ENCODE data around the gene RGS7BP.
"Not testable (repeated sequence)": the region's sequence is repeated elsewhere in the genome, so short reads cannot be mapped to it uniquely, and the experiment has no call there.

Gene RGS7BP
- 0 to 0.04 reads per million in 2 donors for total RNA-seq

DNA sequence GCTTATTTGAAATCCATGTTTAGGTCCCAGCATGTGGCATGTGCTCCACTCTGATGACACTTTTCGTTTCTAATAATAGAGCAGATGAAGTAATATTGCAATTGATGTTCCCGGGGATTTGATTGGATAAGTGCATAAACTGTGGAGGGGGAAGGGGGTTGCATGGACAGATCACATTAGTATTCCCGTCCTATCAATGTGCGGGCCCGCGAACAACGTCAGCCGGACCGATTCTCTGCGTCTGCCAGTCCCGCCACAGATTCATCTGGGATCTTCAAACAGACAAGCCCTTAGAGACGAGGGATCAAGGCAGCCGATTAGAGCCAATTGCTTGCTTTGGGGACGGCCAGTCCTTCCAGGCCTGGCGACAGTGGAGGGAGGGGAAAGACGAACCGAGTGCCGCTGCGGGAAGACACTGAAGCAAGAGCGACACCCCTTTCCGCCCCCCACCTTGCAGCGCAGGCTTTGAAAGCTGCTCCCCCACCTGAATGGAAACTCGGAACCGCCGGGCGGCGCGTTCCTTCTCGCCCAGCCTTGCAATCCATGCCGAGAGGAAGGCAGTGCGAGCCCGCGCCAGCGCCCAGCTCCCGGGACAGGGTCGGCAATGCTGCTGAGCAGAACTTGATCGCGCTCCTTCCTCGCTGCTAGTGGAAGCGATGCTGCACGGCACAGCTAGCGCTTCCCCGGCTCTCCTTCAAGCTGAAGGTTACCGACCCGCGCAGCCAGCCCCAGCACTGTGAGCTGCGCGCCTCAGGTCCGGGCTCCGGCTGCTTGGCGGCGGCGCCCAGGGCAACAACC is at the start of gene RGS7BP:
RGS7BP (plus strand) TSS at position 247 of the 798 bp plus-strand sequence. CDS start 610 bp downstream, outside the sequence.
- DNase-seq = no peak

GRCh38 chr5:64457846-64458245 is 48.0 kb upstream of the RGS7BP start:
- DNase-seq = no peak

GRCh38 chr5:64458948-64459347 is 46.9 kb upstream of the RGS7BP start:
- no peak for DNase-seq

DNA sequence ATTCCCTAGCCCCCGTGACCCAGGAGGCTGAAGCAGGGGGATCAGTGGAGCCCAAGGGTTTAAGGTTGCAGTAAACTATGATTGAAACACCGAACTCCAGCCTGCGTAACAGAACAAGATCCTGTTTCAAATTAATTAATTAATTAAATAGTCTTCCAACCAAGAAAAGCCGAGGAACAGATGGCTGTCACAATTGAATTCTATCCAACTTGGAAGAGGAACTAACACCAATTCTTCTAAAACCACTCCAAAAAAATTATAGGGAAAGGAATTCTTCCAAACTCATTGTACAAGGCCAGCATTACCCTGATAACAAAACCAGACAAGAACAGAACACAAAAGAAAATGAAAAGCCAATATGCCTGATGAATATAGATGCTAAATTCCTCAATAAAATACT is 43.4 kb upstream of the RGS7BP start:
- DNase-seq = no peak

DNA sequence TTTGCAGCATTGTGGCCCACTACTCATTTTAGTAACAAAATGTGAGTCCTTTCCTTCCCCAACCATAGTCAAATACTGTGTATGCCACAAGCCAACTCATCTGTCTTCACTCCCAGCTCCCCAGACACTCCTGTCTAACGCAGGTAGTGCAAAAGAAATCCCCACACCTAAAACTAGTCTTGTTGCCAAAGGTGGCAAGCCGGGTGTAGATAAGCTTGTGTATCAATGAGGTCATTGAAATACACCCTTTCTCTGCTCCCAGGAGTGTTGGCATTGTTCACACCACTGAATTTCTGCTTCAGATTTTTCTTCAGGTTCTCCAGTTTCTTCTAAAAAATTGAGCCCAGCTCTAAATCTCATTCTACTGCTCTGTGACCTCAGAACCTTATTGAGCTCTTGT is 19.7 kb upstream of the RGS7BP start:
- DNase-seq = no peak

- DNase-seq = no peak
Measured at GRCh38 chr5:64487283-64487682, 18.5 kb upstream of the RGS7BP start.

DNA sequence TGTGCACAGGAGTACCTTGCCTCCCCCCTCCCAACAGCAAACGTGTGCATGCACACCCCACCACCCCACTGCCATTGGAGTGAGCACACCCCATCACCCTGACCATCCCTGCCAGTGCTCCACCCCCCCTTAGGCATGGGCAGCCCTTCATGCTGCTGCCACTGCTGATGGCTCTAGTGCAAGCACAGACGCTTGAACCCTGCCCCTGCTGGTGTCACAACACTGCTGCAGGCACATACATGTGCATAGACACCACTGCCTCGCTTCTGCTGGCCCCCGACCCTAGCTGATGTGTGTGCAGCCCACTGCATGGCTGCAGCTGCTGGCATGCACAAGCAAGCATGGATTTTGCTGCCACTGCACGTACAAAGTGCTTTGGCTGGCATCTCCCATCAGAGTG is 16.0 kb upstream of the RGS7BP start:
- no peak for DNase-seq

DNA sequence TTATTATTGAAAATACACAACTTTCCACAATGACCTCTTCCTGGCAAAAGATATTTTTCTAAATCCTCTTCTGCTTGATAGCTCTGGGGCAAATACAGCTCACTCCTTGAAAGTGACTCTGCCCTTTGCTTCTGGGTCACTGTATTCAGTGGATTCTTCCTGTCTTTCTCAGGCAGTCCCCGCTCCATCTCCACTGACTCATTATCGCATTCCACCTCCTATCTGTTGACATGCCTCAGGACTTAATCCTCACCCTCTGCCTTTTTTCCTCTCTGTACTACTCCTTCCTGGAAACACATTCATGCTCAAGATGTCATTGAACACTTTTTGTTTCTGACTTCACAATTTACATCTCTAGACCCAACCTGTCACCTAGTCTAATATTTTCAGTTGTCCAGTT is 8.4 kb upstream of the RGS7BP start:
- no peak for DNase-seq

- no peak for DNase-seq
Measured at GRCh38 chr5:64502196-64502595, 3.6 kb upstream of the RGS7BP start.

DNA sequence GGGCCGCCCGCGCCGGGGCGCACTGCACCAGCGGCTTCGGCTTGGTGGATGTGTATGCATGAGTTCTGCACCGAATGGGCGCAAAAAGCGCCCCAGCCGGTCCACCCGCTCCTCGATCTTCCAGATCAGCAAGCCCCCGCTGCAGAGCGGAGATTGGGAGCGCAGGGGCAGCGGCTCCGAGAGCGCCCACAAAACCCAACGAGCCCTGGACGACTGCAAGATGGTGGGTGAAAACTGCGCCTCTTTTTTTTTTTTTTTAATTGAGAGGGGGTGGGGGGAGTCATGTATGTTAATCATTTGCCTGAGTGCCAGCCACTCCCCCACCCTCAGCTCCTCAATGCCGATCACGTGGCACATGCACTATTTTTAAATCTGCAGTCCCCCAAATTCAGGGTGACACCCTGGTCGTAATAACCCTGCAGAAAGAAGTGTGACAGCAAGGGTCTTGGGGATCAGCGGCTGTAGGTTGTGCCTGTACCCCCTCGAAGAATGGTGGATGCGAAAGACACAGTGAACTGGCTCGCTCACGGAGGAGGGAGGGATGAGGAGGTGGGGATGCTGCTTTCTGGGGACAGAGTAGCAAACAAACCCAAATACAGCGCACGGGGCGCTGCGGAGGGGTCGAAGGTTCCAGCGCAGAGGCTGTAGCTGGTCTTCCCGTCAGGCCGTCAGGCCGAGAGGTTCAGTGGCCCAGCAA is 900 bp downstream of the RGS7BP start:
- no peak for DNase-seq

DNA sequence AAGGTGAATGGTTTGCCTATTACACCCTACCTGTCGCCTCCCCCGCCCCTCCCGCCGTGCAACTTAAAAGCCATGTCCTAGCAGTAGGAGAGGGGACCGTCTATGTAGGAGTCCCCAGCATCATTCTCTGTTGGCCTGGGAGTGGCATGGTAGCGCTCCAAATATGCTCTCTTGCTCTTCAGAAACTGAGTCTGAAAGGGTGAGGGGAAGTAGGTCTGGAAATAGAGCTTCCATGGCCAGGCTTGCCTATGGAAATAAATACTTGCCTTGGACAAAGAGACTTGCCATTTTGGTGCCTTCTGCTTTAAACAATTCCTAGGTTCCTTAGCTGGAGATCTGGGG is 1.4 kb downstream of the RGS7BP start:
- DNase-seq = no peak

DNA sequence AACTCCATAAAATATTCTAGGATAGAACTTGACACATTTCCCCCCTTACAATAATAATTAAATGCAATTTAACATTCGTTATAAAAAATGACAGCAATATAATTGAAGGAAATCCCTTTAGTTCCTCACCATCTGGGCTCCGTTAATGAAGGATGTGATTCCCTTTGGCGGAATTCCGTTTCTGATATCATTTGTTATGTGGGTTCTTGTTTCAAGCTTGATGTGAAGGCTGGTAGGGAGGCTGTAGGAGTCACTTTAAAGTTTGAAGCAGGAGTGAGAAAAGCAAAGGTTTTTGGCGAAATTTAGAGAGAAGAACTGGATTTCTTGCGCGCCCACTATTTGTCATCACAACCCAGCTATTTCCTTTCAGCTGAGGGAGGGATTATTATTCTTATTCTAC is 4.0 kb downstream of the RGS7BP start:
- DNase-seq = no peak

- DNase-seq = no peak
Measured at GRCh38 chr5:64513492-64513891, 7.7 kb downstream of the RGS7BP start.

DNA sequence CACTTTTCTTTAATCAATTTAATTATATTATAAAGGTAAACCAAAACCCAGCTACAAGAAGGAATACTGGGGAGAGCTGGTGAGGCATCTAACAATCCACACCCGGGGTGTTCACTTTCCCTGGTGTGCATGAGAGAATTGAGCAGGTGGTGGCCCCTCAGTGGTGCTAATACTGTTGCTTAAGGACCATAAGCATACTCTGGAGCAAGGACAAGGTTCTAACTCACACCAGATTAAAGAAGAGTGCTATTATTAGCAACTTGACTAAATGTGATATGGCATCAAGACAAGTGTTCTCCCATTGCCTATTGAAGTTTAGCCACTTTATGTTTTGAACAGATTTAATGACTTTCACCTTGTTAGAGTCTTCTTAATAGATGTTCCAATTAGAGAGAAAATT is 8.8 kb downstream of the RGS7BP start:
- DNase-seq = no peak

- DNase-seq = no peak
Measured at GRCh38 chr5:64516216-64516615, 10.4 kb downstream of the RGS7BP start.

DNA sequence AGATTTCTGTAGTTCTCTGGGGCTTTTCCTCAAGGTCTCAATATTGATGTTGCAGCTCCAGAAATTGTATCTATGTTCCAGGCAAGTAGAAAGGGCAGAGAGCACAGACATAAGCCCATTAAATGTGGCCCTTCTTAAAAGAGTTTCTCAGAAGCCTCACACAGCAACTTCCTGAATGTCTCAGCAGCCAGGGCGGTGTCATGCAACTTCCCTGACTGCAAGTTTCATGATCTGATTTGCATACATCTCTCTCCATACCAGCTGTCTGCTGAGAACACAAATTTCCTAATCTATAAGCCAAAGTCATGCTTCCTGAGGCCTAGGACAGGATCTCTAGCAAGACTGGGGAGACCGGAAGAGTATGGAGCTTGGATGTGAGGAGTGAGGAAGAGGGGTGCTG is 13.0 kb downstream of the RGS7BP start:
- no peak for DNase-seq

GRCh38 chr5:64519263-64519662 is 13.4 kb downstream of the RGS7BP start:
- DNase-seq = no peak

DNA sequence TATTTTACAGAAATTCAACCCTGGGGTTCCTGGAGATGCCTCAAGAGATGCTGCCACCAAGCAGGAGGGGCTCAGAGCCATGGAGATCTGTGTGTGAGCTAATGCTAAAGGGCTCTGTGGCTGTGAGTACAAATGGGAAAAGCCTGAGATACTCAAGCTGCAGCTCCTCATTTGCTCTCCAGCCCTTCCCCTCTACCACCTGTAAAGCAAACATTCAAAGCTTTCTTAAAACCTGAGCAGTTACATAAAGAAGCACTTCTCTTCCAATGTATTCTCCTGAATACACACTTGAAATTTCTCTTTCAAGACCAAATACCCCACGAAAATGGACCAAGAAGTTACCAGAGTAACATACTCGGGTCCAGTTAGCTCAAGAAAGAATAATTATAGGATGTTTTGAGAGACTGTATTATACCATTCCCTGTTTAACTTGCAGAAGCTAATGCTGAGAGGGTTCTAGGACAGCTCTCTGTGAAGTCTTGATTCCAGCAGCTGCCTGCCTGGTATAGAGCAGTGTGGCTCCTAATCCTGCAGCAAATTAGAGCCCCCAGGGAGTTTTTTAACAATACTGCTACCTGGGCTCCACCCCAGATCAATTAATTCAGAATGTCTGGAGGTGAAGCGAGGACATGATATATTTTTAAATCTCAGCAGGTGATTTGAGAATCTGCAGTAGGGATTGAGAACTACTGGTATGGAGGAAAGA is 21.1 kb downstream of the RGS7BP start:
- no peak for DNase-seq

- DNase-seq = no peak
Measured at GRCh38 chr5:64530076-64530475, 24.3 kb downstream of the RGS7BP start.

GRCh38 chr5:64532212-64532611 is 26.4 kb downstream of the RGS7BP start:
- DNase-seq = no peak

GRCh38 chr5:64532657-64533056 is 26.8 kb downstream of the RGS7BP start:
- no peak for DNase-seq

- DNase-seq = no peak
Measured at GRCh38 chr5:64534033-64534432, 28.2 kb downstream of the RGS7BP start.

GRCh38 chr5:64557911-64558310 is 52.1 kb downstream of the RGS7BP start:
- DNase-seq = no peak

DNA sequence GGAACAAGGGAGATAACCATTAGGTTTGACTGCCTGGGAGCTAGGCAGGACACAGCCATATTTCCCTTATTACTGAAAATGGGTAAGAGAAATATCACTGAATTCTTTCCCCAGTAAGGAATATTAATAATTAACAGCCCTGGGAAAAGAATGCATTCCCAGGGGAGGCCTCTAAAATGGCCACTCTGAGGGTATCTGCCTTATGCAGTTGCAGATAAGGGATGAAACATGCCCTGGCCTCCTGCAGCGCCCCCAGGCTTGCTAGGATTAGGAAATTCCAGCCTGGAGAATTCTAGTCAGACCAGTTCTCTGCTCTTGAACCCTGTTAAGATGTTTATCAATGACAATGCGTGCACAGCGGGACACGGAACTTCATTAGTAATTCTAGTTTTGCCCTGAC is 52.8 kb downstream of the RGS7BP start:
- not testable (repeated sequence) for DNase-seq
